ENCODE data around the gene POU2F2.

DNA sequence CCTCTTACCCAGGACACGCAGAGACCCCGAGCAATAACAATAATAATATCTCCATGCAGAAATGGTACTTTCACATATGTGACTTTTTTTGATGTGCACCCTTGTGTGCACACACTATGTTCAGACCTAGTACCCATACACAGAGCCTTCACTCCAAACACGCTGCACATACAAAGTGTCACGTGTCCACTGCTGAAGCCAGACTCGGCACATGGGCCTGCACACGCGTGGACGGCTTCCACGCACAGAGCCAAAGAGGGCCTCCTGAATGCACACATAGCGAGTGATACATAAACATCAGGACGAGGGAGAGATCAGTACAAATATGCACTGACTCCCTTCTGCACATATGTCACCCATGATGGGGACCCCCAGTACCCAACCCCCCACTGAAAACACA is 41.9 kb upstream of the POU2F2 start:
- TF ChIP-seq, protein P1, sequence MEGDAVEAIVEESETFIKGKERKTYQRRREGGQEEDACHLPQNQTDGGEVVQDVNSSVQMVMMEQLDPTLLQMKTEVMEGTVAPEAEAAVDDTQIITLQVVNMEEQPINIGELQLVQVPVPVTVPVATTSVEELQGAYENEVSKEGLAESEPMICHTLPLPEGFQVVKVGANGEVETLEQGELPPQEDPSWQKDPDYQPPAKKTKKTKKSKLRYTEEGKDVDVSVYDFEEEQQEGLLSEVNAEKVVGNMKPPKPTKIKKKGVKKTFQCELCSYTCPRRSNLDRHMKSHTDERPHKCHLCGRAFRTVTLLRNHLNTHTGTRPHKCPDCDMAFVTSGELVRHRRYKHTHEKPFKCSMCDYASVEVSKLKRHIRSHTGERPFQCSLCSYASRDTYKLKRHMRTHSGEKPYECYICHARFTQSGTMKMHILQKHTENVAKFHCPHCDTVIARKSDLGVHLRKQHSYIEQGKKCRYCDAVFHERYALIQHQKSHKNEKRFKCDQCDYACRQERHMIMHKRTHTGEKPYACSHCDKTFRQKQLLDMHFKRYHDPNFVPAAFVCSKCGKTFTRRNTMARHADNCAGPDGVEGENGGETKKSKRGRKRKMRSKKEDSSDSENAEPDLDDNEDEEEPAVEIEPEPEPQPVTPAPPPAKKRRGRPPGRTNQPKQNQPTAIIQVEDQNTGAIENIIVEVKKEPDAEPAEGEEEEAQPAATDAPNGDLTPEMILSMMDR (IDR thresholded peaks at IDR 0.05), result no peak
- no peak for TF ChIP-seq NFE2L1 (CRISPR knock-in tag; IDR thresholded peaks at IDR 0.05)
- TF ChIP-seq, protein P2, sequence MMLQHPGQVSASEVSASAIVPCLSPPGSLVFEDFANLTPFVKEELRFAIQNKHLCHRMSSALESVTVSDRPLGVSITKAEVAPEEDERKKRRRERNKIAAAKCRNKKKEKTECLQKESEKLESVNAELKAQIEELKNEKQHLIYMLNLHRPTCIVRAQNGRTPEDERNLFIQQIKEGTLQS (CRISPR knock-in tag; conservative IDR thresholded peaks at IDR 0.05), result no peak
- TF ChIP-seq, protein P3, sequence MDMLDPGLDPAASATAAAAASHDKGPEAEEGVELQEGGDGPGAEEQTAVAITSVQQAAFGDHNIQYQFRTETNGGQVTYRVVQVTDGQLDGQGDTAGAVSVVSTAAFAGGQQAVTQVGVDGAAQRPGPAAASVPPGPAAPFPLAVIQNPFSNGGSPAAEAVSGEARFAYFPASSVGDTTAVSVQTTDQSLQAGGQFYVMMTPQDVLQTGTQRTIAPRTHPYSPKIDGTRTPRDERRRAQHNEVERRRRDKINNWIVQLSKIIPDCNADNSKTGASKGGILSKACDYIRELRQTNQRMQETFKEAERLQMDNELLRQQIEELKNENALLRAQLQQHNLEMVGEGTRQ (CRISPR knock-in tag; IDR thresholded peaks at IDR 0.05), result no peak
- TF ChIP-seq, protein P4, sequence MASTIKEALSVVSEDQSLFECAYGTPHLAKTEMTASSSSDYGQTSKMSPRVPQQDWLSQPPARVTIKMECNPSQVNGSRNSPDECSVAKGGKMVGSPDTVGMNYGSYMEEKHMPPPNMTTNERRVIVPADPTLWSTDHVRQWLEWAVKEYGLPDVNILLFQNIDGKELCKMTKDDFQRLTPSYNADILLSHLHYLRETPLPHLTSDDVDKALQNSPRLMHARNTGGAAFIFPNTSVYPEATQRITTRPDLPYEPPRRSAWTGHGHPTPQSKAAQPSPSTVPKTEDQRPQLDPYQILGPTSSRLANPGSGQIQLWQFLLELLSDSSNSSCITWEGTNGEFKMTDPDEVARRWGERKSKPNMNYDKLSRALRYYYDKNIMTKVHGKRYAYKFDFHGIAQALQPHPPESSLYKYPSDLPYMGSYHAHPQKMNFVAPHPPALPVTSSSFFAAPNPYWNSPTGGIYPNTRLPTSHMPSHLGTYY (CRISPR knock-in tag; IDR thresholded peaks at IDR 0.05), result no peak
- no peak for TF ChIP-seq FOXK1 (CRISPR knock-in tag; IDR thresholded peaks at IDR 0.05)
- no peak for TF ChIP-seq PRRX2 (CRISPR knock-in tag; IDR thresholded peaks at IDR 0.05)
- no peak for TF ChIP-seq FOXJ3 (CRISPR knock-in tag; IDR thresholded peaks at IDR 0.05; ENCODE audit: borderline replicate concordance)
- TF ChIP-seq, protein P5, sequence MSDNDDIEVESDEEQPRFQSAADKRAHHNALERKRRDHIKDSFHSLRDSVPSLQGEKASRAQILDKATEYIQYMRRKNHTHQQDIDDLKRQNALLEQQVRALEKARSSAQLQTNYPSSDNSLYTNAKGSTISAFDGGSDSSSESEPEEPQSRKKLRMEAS (CRISPR knock-in tag; IDR thresholded peaks at IDR 0.05), result no peak
- no peak for TF ChIP-seq GRHL2 (CRISPR knock-in tag; IDR thresholded peaks at IDR 0.05; ENCODE audit: insufficient replicate concordance, severe bottlenecking)
- no peak for TF ChIP-seq NFYB (CRISPR knock-in tag; conservative IDR thresholded peaks at IDR 0.05; ENCODE audit: low read depth)

Data from WTC11 (cell line).